ENCODE measurements around the gene WNK4. TPM values are rescaled to one million over a fixed set of nuclear protein-coding genes. Genes with fewer than 3 reads are reported as not detected.
A peak's percentile ranks its signal among the peaks of the same experiment; 100 is the strongest.

The WNK4 gene
- total and polyA plus RNA-seq, 9 of the 15 experiments (the other 6 are each of a cell fraction or from before 2014, with no cell fraction given): 0.32 to 25.8 (median 4.5) TPM

GRCh38 chr17:42740699-42741098, 39.7 kb upstream of the WNK4 start:
- Histone ChIP-seq H3K4me2 (ENCODE audit: insufficient read depth, low read length) (no peak overlapping the region), H4K20me1 (replicated peaks; ENCODE audit: control insufficient read depth, insufficient read depth, low read length) (no peaks in the 10 kb centered on the region), H3K4me3 (no peak overlapping the region), H3K79me2 (ENCODE audit: control insufficient read depth, insufficient read depth, low read length) (peaks cover 35% of the 10 kb centered on the region), H2AFZ (ENCODE audit: low read depth, low read length) (no peak overlapping the region), H3K4me1 (replicated peaks in 1 of 2; ENCODE audit: control insufficient read depth in 2 of 2, insufficient read depth in 2 of 2, low read length in 2 of 2) (peaks cover 15 to 25% of the 10 kb centered on the region in 2 experiments; a peak in 4 of 5 replicates), H3K9me3 (replicated peaks; ENCODE audit: control insufficient read depth, insufficient read depth, low read depth, low read length) (no peaks in the 10 kb centered on the region), H3K27ac (ENCODE audit: extremely low read depth, low read depth, low read length) (no peak overlapping the region), H3K36me3 (ENCODE audit: control insufficient read depth, insufficient read depth, low read length) (0 out of 3 replicates have a peak, but pooled peaks cover 2% of the 10 kb centered on the region), H3K9ac (ENCODE audit: insufficient read depth in 1 of 2, low read depth in 2 of 2, low read length in 2 of 2) (no peak overlapping the region), H3K27me3 (ENCODE audit: control insufficient read depth in 2 of 2, insufficient read depth in 2 of 2, low read length in 2 of 2) (no peaks in the 10 kb centered on the region), H3K9me1 (ENCODE audit: control insufficient read depth, insufficient read depth, low read length) (no peaks in the 10 kb centered on the region)
- in situ Hi-C loops (cut with MboI) (no loop called here), intact Hi-C loops (cut with micrococcal nuclease) (no loop called here)
- POLR2A ChIA-PET: interaction anchor here (0.6 to 1.6 kb wide), 2 partner anchors 14 to 171 kb away, joined by 3 to 4 read pairs; no protein-coding TSS in a partner anchor
- DNase-seq (ENCODE audit: extremely low read depth in 1 of 4, low spot score in 3 of 4) (no peak), FAIRE-seq (no peak), ATAC-seq (no peak)
- CTCF ChIA-PET (ENCODE audit: low intra/inter-chr PET ratio): no interaction called here
- no TSS peak for BruUV-seq (replicated peaks)
- TF ChIP-seq MEIS2 (IDR thresholded peaks at IDR 0.05; ENCODE audit: partially characterized antibody) (peak; percentile 5), PKNOX1 (IDR thresholded peaks at IDR 0.05) (0 out of 2 replicates have a peak, but pooled peaks have one; percentile 5), RERE (CRISPR knock-in tag; IDR thresholded peaks at IDR 0.05; ENCODE audit: borderline replicate concordance) (no peak), NCOA1 (IDR thresholded peaks at IDR 0.05; ENCODE audit: low read depth) (no peak), ZNF511 (CRISPR knock-in tag; IDR thresholded peaks at IDR 0.05) (no peak), SFPQ (IDR thresholded peaks at IDR 0.05; ENCODE audit: low read depth, low read length) (no peak)
- WGBS (ENCODE audit: insufficient coverage, low coverage, missing lambda C conversion rate): 9% methylated on average over 1 of the region's 1 CpG

All from K562 (cell line).